ENCODE results near the gene TEAD3. TPM values are rescaled to one million over a fixed set of nuclear protein-coding genes. Genes with fewer than 3 reads are reported as not detected.

TEAD3 gene
- total RNA-seq, 1 donor, result 11.2 TPM

- no peak overlapping the region for H3K4me2 ChIP-seq (ENCODE audit: insufficient read depth, low read length)
- no peaks in the 10 kb centered on the region for H3K27me3 ChIP-seq (ENCODE audit: insufficient read depth, low read length)
- H2AFZ ChIP-seq (ENCODE audit: low read length), result no peak overlapping the region
- peak overlapping the region; percentile 63 for H3K27ac ChIP-seq (ENCODE audit: low read depth, low read length)
- H3K4me3 ChIP-seq (ENCODE audit: insufficient read depth, low read length), result no peak overlapping the region
- H3K9me3 ChIP-seq (ENCODE audit: low read depth, low read length), result no peaks in the 10 kb centered on the region
- H3K4me1 ChIP-seq (ENCODE audit: insufficient read depth, low read length), result peaks cover 34% of the 10 kb centered on the region
- peaks cover 12% of the 10 kb centered on the region for H3K36me3 ChIP-seq (ENCODE audit: insufficient read depth, low read length)
- no peak for DNase-seq (ENCODE audit: insufficient read length, low spot score, missing footprints)
- H3K79me2 ChIP-seq (ENCODE audit: insufficient read depth, low read length), result peaks cover 63% of the 10 kb centered on the region
- H4K20me1 ChIP-seq (ENCODE audit: insufficient read depth, low read length), result peaks cover 15% of the 10 kb centered on the region
- no peak for TF ChIP-seq CTCF (IDR thresholded peaks at IDR 0.05; ENCODE audit: extremely low read depth, low read depth, low read length)
Observed at GRCh38 chr6:35486005-35486925, 10.6 kb downstream of the TEAD3 start.

GRCh38 chr6:35485402-35485877, 11.4 kb downstream of the TEAD3 start:
- H2AFZ ChIP-seq (ENCODE audit: low read length), result no peak overlapping the region
- DNase-seq (ENCODE audit: insufficient read length, low spot score, missing footprints), result peak; percentile 96
- H3K27ac ChIP-seq (ENCODE audit: low read depth, low read length), result peak overlapping the region; percentile 63
- peaks cover 34% of the 10 kb centered on the region for H3K4me1 ChIP-seq (ENCODE audit: insufficient read depth, low read length)
- H3K79me2 ChIP-seq (ENCODE audit: insufficient read depth, low read length), result peaks cover 55% of the 10 kb centered on the region
- H4K20me1 ChIP-seq (ENCODE audit: insufficient read depth, low read length), result peaks cover 15% of the 10 kb centered on the region
- peak overlapping the region; percentile 13 for H3K4me3 ChIP-seq (ENCODE audit: insufficient read depth, low read length)
- H3K27me3 ChIP-seq (ENCODE audit: insufficient read depth, low read length), result no peaks in the 10 kb centered on the region
- TF ChIP-seq CTCF (IDR thresholded peaks at IDR 0.05; ENCODE audit: extremely low read depth, low read depth, low read length), result no peak
- H3K36me3 ChIP-seq (ENCODE audit: insufficient read depth, low read length), result peaks cover 15% of the 10 kb centered on the region
- H3K4me2 ChIP-seq (ENCODE audit: insufficient read depth, low read length), result peak overlapping the region; percentile 53
- H3K9me3 ChIP-seq (ENCODE audit: low read depth, low read length), result no peaks in the 10 kb centered on the region

GRCh38 chr6:35484921-35485392, 11.9 kb downstream of the TEAD3 start:
- peaks cover 50% of the 10 kb centered on the region for H3K79me2 ChIP-seq (ENCODE audit: insufficient read depth, low read length)
- peak; percentile 93 for DNase-seq (ENCODE audit: insufficient read length, low spot score, missing footprints)
- peaks cover 15% of the 10 kb centered on the region for H3K36me3 ChIP-seq (ENCODE audit: insufficient read depth, low read length)
- peak overlapping the region; percentile 53 for H3K4me2 ChIP-seq (ENCODE audit: insufficient read depth, low read length)
- no peaks in the 10 kb centered on the region for H3K9me3 ChIP-seq (ENCODE audit: low read depth, low read length)
- H3K4me1 ChIP-seq (ENCODE audit: insufficient read depth, low read length), result peaks cover 30% of the 10 kb centered on the region
- H2AFZ ChIP-seq (ENCODE audit: low read length), result no peak overlapping the region
- no peak for TF ChIP-seq CTCF (IDR thresholded peaks at IDR 0.05; ENCODE audit: extremely low read depth, low read depth, low read length)
- H4K20me1 ChIP-seq (ENCODE audit: insufficient read depth, low read length), result peaks cover 15% of the 10 kb centered on the region
- H3K4me3 ChIP-seq (ENCODE audit: insufficient read depth, low read length), result peak overlapping the region; percentile 13
- peak overlapping the region; percentile 63 for H3K27ac ChIP-seq (ENCODE audit: low read depth, low read length)
- no peaks in the 10 kb centered on the region for H3K27me3 ChIP-seq (ENCODE audit: insufficient read depth, low read length)

Data from osteoblast (primary cell).